Small intestine (tissue), 16 donors: Measurements from ENCODE around the gene SPANXD. TPM values are rescaled to one million over a fixed set of nuclear protein-coding genes. Genes with fewer than 3 reads are reported as not detected.
"Not testable (repeated sequence)": the region's sequence is repeated elsewhere in the genome, so short reads cannot be mapped to it uniquely, and the experiment has no call there.

ENCODE experiments used
- DNase-seq, 2 donors: peaks; one replicate each; pipeline versions ENCODE4 v3.0.0 to v3.0.0-alpha.2; 2013
- FAIRE-seq: peaks from 2 replicates; lab custom pipeline; 2012; peaks lifted over from hg19 to GRCh38; lab: Jason Lieb, UNC
- H3K27ac ChIP-seq, 3 donors: one replicate each; pipeline ENCODE4 v1.5.1; 2013; ENCODE audit warnings: low read length in 2 of 3, mild to moderate bottlenecking in 2 of 3, control low read depth in 1 of 3, inconsistent platforms in 1 of 3, low read depth in 1 of 3, moderate library complexity in 1 of 3
- H3K27me3 ChIP-seq, 3 donors: one replicate each; pipeline ENCODE4 v1.6.1; 2013; ENCODE audit warnings: low read length in 3 of 3, inconsistent platforms in 1 of 3; ENCODE audit not compliant: control insufficient read depth in 3 of 3, insufficient read depth in 3 of 3
- H3K36me3 ChIP-seq, 3 donors: one replicate each; pipeline ENCODE4 v1.6.1; 2013; ENCODE audit warnings: low read length in 3 of 3, inconsistent platforms in 1 of 3, low read depth in 1 of 3, mild to moderate bottlenecking in 1 of 3, moderate library complexity in 1 of 3; ENCODE audit not compliant: control insufficient read depth in 3 of 3, insufficient read depth in 2 of 3
- H3K4me1 ChIP-seq, 3 donors: one replicate each; pipeline ENCODE4 v1.6.1; 2013; ENCODE audit warnings: low read length in 2 of 3, inconsistent platforms in 1 of 3, low read depth in 1 of 3, mild to moderate bottlenecking in 1 of 3, moderate library complexity in 1 of 3; ENCODE audit not compliant: control insufficient read depth in 3 of 3, insufficient read depth in 2 of 3
- H3K4me3 ChIP-seq, 3 donors: one replicate each; pipeline ENCODE4 v1.5.1; 2013; ENCODE audit warnings: low read length in 3 of 3, control low read depth in 1 of 3, inconsistent platforms in 1 of 3, low read depth in 1 of 3, mild to moderate bottlenecking in 1 of 3, moderate library complexity in 1 of 3
- H3K9me3 ChIP-seq, 2 donors: one replicate each; pipeline ENCODE4 v1.6.1; 2013; ENCODE audit warnings: low read depth in 1 of 2, low read length in 1 of 2; ENCODE audit not compliant: control insufficient read depth in 2 of 2, insufficient read depth in 1 of 2
- WGBS, 3 donors: extraction: QIAGEN DNeasy Blood & Tissue Kit; methylation state at CpG; one replicate each; pipeline ENCODE4 v1.1.7; 2013; 5-methylcytosine and 5-hydroxymethylcytosine counted together
- long read RNA-seq, 10 donors: transcript quantifications; one replicate each; lab custom pipeline, GENCODE V29; 2026
- polyA plus RNA-seq, 4 donors: library from polyadenylated mRNA; stranded (reverse) in 3 of 4; unstranded in 1 of 4; fragments of 200-250 nt in 3 of 4; fragments of 120-200 nt in 1 of 4; gene quantifications; one replicate each; pipeline versions ENCODE4 v1.2.1 to v1.2.3, GENCODE V29; 2013
- donor health status: healthy with polysubstance abuse.
- donor health status: control.
- donor health status: control.
- donor health status: Bipolar disorder and iron deficiency.
- donor health status: healthy.

Gene SPANXD
- polyA plus RNA-seq: not detected
- long read RNA-seq, donor 1: 0 reads
- long read RNA-seq, donor 2: 0 reads
- long read RNA-seq, donor 3: 0 reads
- long read RNA-seq, donor 4: 0 reads
- long read RNA-seq, donor 5: 0 reads
- long read RNA-seq, donor 6: 0 reads
- long read RNA-seq, donor 7: 0 reads
- long read RNA-seq, donor 8: 0 reads
- long read RNA-seq, donor 9: 0 reads
- long read RNA-seq, donor 10: 0 reads

- FAIRE-seq, DNase-seq, H3K4me3 ChIP-seq, H3K27ac ChIP-seq, H3K4me1 ChIP-seq, H3K27me3 ChIP-seq, H3K9me3 ChIP-seq, H3K36me3 ChIP-seq: not testable (repeated sequence)
- 88 to 94% methylated on average over 2 of the region's 8 CpGs; no CpG with 5 or more reads in 1 of the 3 donors for WGBS, 3 donors
Observed at GRCh38 chrX:141698639-141699038, at the start of gene SPANXD. Gene SPANXD, minus strand, starts transcription at chrX:141698739. Its CDS starts 334 bp downstream, at chrX:141698405.

GRCh38 chrX:141742666-141743065 lies 44.1 kb upstream of the SPANXD start:
- Histone ChIP-seq H3K4me3 (no peak overlapping the region), H3K4me1 (no peaks in the 10 kb centered on the region), H3K36me3 (no peaks in the 10 kb centered on the region), H3K27me3 (no peaks in the 10 kb centered on the region), H3K9me3 (no peaks in the 10 kb centered on the region), H3K27ac (no peak overlapping the region)
- WGBS, 3 donors: 57 to 75% (median 59%) methylated on average over 3 of the region's 3 CpGs
- FAIRE-seq: no peak
- DNase-seq: no peak

- no peaks in the 10 kb centered on the region for H3K36me3 ChIP-seq
- H3K27me3 ChIP-seq: no peaks in the 10 kb centered on the region
- no peaks in the 10 kb centered on the region for H3K4me1 ChIP-seq
- DNase-seq (no peak), FAIRE-seq (no peak)
- no peaks in the 10 kb centered on the region for H3K9me3 ChIP-seq
- WGBS, 3 donors: 57 to 73% (median 72%) methylated on average over 3 of the region's 3 CpGs
- no peak overlapping the region for H3K4me3 ChIP-seq
- no peak overlapping the region for H3K27ac ChIP-seq
Observed at GRCh38 chrX:141736656-141737055, 38.1 kb upstream of the SPANXD start.

GRCh38 chrX:141733371-141733770 lies 34.8 kb upstream of the SPANXD start:
- Histone ChIP-seq H3K4me1 (no peaks in the 10 kb centered on the region), H3K36me3 (no peaks in the 10 kb centered on the region), H3K4me3 (no peak overlapping the region), H3K27me3 (no peaks in the 10 kb centered on the region), H3K27ac (no peak overlapping the region), H3K9me3 (no peaks in the 10 kb centered on the region)
- DNase-seq: no peak
- FAIRE-seq: no peak
- WGBS, 3 donors: 43 to 52% (median 47%) methylated on average over 2 of the region's 2 CpGs

GRCh38 chrX:141732031-141732430 lies 33.5 kb upstream of the SPANXD start:
- 58 to 87% (median 67%) methylated on average over 2 of the region's 2 CpGs for WGBS, 3 donors
- Histone ChIP-seq H3K9me3 (no peaks in the 10 kb centered on the region), H3K36me3 (no peaks in the 10 kb centered on the region), H3K4me1 (no peaks in the 10 kb centered on the region), H3K4me3 (no peak overlapping the region), H3K27me3 (no peaks in the 10 kb centered on the region), H3K27ac (no peak overlapping the region)
- DNase-seq (no peak), FAIRE-seq (no peak)

- Histone ChIP-seq H3K27ac (no peak overlapping the region), H3K36me3 (no peaks in the 10 kb centered on the region), H3K4me3 (no peak overlapping the region), H3K4me1 (no peaks in the 10 kb centered on the region), H3K27me3 (no peaks in the 10 kb centered on the region), H3K9me3 (no peaks in the 10 kb centered on the region)
- 58 to 66% (median 60%) methylated on average over 3 of the region's 3 CpGs for WGBS, 3 donors
- DNase-seq (no peak), FAIRE-seq (no peak)
Observed at GRCh38 chrX:141724186-141724585, 25.6 kb upstream of the SPANXD start.

GRCh38 chrX:141714680-141715079 lies 16.1 kb upstream of the SPANXD start:
- H3K27ac ChIP-seq: no peak overlapping the region
- H3K27me3 ChIP-seq: no peaks in the 10 kb centered on the region
- no peak for FAIRE-seq
- H3K9me3 ChIP-seq: no peaks in the 10 kb centered on the region
- H3K4me3 ChIP-seq: no peak overlapping the region
- WGBS, 3 donors: 38 to 57% (median 46%) methylated on average over 3 of the region's 3 CpGs
- no peaks in the 10 kb centered on the region for H3K36me3 ChIP-seq
- DNase-seq: no peak
- H3K4me1 ChIP-seq: no peaks in the 10 kb centered on the region

GRCh38 chrX:141701072-141701471 lies 2.5 kb upstream of the SPANXD start:
- no peak overlapping the region for H3K4me3 ChIP-seq
- FAIRE-seq: no peak
- H3K36me3 ChIP-seq: no peaks in the 10 kb centered on the region
- DNase-seq: no peak
- no peaks in the 10 kb centered on the region for H3K4me1 ChIP-seq
- no peak overlapping the region for H3K27ac ChIP-seq
- no peaks in the 10 kb centered on the region for H3K27me3 ChIP-seq
- no peaks in the 10 kb centered on the region for H3K9me3 ChIP-seq
- 61 to 66% (median 63%) methylated on average over 4 of the region's 4 CpGs for WGBS, 3 donors

GRCh38 chrX:141673946-141674345 lies 24.6 kb downstream of the SPANXD start:
- WGBS, 3 donors: 47 to 72% (median 55%) methylated on average over 2 of the region's 2 CpGs

More at GRCh38 chrX:141673946-141674345, 24.6 kb downstream of the SPANXD start:
- Histone ChIP-seq H3K9me3 (peaks cover 0 to 1% of the 10 kb centered on the region in 2 donors), H3K4me3 (no peak overlapping the region), H3K4me1 (no peaks in the 10 kb centered on the region), H3K27ac (no peak overlapping the region), H3K36me3 (no peaks in the 10 kb centered on the region), H3K27me3 (no peaks in the 10 kb centered on the region)
- no peak for FAIRE-seq
- no peak for DNase-seq
